Esophagus (tissue), 2 donors: ENCODE results near the gene EFNA2. TPM values are rescaled to one million over a fixed set of nuclear protein-coding genes. Genes with fewer than 3 reads are reported as not detected.

Source experiments
- H3K27ac ChIP-seq, 2 donors: one replicate each; pipeline ENCODE4 v1.5.1; 2013; ENCODE audit warnings: low read depth in 2 of 2, mild to moderate bottlenecking in 2 of 2, inconsistent platforms in 1 of 2, low read length in 1 of 2, moderate library complexity in 1 of 2
- H3K27me3 ChIP-seq, 2 donors: one replicate each; pipeline ENCODE4 v1.6.1; 2013; ENCODE audit warnings: low read length in 2 of 2, control low read depth in 1 of 2, mild to moderate bottlenecking in 1 of 2; ENCODE audit not compliant: insufficient read depth in 2 of 2, control insufficient read depth in 1 of 2
- H3K36me3 ChIP-seq, 2 donors: one replicate each; pipeline ENCODE4 v1.6.1; 2013; ENCODE audit warnings: low read length in 1 of 2; ENCODE audit not compliant: control insufficient read depth in 2 of 2, insufficient read depth in 2 of 2
- H3K4me1 ChIP-seq, 2 donors: one replicate each; pipeline ENCODE4 v1.6.1; 2013; ENCODE audit warnings: low read length in 1 of 2; ENCODE audit not compliant: control insufficient read depth in 2 of 2, insufficient read depth in 2 of 2
- H3K4me3 ChIP-seq, 2 donors: one replicate each; pipeline ENCODE4 v1.5.1; 2013; ENCODE audit warnings: low read length in 2 of 2, mild to moderate bottlenecking in 2 of 2, low read depth in 1 of 2, moderate library complexity in 1 of 2
- H3K9me3 ChIP-seq, 2 donors: one replicate each; pipeline ENCODE4 v1.6.1; 2013; ENCODE audit warnings: mild to moderate bottlenecking in 2 of 2, low read depth in 1 of 2, low read length in 1 of 2, moderate library complexity in 1 of 2; ENCODE audit not compliant: control insufficient read depth in 2 of 2, insufficient read depth in 1 of 2
- WGBS, 2 donors: extraction: QIAGEN DNeasy Blood & Tissue Kit; methylation state at CpG; one replicate each; pipeline ENCODE4 v1.1.7; 2013; 5-methylcytosine and 5-hydroxymethylcytosine counted together
- polyA plus RNA-seq, 2 donors: library from polyadenylated mRNA; stranded (reverse); fragments of 200-250 nt; gene quantifications; one replicate each; pipeline ENCODE4 v1.2.3, GENCODE V29; 2013
- donor health status: healthy with polysubstance abuse.
- donor health status: Bipolar disorder and iron deficiency.

Gene EFNA2
- under 1 TPM; 0.18 to 0.39 TPM for polyA plus RNA-seq

- Histone ChIP-seq H3K27ac (peak within 1 kb of the TSS; percentile 57 to 81), H3K36me3 (no peaks in the 10 kb centered on the region), H3K9me3 (no peaks in the 10 kb centered on the region), H3K4me1 (peaks cover 20 to 29% of the 10 kb centered on the region in 2 donors), H3K27me3 (peaks cover 0 to 26% of the 10 kb centered on the region in 2 donors), H3K4me3 (peak within 1 kb of the TSS; percentile 28 to 40)
- 1% methylated on average over 39 to 113 of the region's 113 CpGs for WGBS, 2 donors
These were observed at the start of gene EFNA2 for GRCh38 chr19:1285737-1286360. TSS of gene EFNA2 (plus strand) at chr19:1285873. CDS start at chr19:1286169, 296 bp downstream.

GRCh38 chr19:1236576-1236975, 49.1 kb upstream of the EFNA2 start:
- no peaks in the 10 kb centered on the region for H3K27me3 ChIP-seq
- WGBS, 2 donors: 11% methylated on average over 25 to 42 of the region's 42 CpGs
- no peaks in the 10 kb centered on the region for H3K9me3 ChIP-seq
- peaks cover 0 to 42% of the 10 kb centered on the region in 2 donors for H3K4me1 ChIP-seq
- peak overlapping the region; percentile 22 to 34 for H3K27ac ChIP-seq
- peaks cover 0 to 4% of the 10 kb centered on the region in 2 donors for H3K36me3 ChIP-seq
- H3K4me3 ChIP-seq: peak overlapping the region; percentile 52 to 56

GRCh38 chr19:1237027-1237659, 48.5 kb upstream of the EFNA2 start:
- H3K9me3 ChIP-seq: no peaks in the 10 kb centered on the region
- H3K27ac ChIP-seq: no peak overlapping the region
- H3K36me3 ChIP-seq: peaks cover 0 to 4% of the 10 kb centered on the region in 2 donors
- WGBS, 2 donors: 0 to 1% methylated on average over 35 to 60 of the region's 60 CpGs
- peaks cover under 1 to 37% of the 10 kb centered on the region in 2 donors for H3K4me1 ChIP-seq
- H3K27me3 ChIP-seq: no peaks in the 10 kb centered on the region
- H3K4me3 ChIP-seq: peak overlapping the region; percentile 52 to 56

GRCh38 chr19:1237754-1238368, 47.8 kb upstream of the EFNA2 start, which contains the start of gene CBARP:
TSS of gene CBARP (minus strand) at chr19:1238005. CDS start at chr19:1236100, 1,905 bp downstream.
- 1 to 3% methylated on average over 35 to 87 of the region's 87 CpGs for WGBS, 2 donors
- no peaks in the 10 kb centered on the region for H3K9me3 ChIP-seq
- peaks cover 0 to 4% of the 10 kb centered on the region in 2 donors for H3K36me3 ChIP-seq
- H3K4me1 ChIP-seq: peaks cover 2 to 34% of the 10 kb centered on the region in 2 donors
- peak within 1 kb of the TSS; percentile 52 to 56 for H3K4me3 ChIP-seq
- H3K27ac ChIP-seq: peak within 1 kb of the TSS in 1 of 2 donors; percentile 45
- no peaks in the 10 kb centered on the region for H3K27me3 ChIP-seq

GRCh38 chr19:1238369-1239303, 47.0 kb upstream of the EFNA2 start:
- H3K27me3 ChIP-seq: no peaks in the 10 kb centered on the region
- peaks cover 2 to 29% of the 10 kb centered on the region in 2 donors for H3K4me1 ChIP-seq
- H3K4me3 ChIP-seq: peak overlapping the region in 1 of 2 donors; percentile 19
- no peaks in the 10 kb centered on the region for H3K9me3 ChIP-seq
- H3K36me3 ChIP-seq: peaks cover 0 to 4% of the 10 kb centered on the region in 2 donors
- 53 to 57% methylated on average over 34 of the region's 34 CpGs for WGBS, 2 donors
- H3K27ac ChIP-seq: peak overlapping the region in 1 of 2 donors; percentile 45

- Histone ChIP-seq H3K4me3 (no peak overlapping the region), H3K4me1 (peaks cover 2 to 31% of the 10 kb centered on the region in 2 donors), H3K27ac (peak overlapping the region; percentile 66 to 78), H3K36me3 (peaks cover 0 to 4% of the 10 kb centered on the region in 2 donors), H3K9me3 (no peaks in the 10 kb centered on the region), H3K27me3 (no peaks in the 10 kb centered on the region)
- WGBS, 2 donors: 67 to 75% methylated on average over 11 of the region's 11 CpGs
These were observed 46.3 kb upstream of the EFNA2 start for GRCh38 chr19:1239420-1239795.

- Histone ChIP-seq H3K27ac (peak overlapping the region; percentile 66 to 78), H3K4me3 (peak overlapping the region in 1 of 2 donors; percentile 13), H3K9me3 (no peaks in the 10 kb centered on the region), H3K4me1 (peaks cover 2 to 31% of the 10 kb centered on the region in 2 donors), H3K36me3 (no peaks in the 10 kb centered on the region), H3K27me3 (no peaks in the 10 kb centered on the region)
- WGBS, 2 donors: 9 to 15% methylated on average over 68 to 84 of the region's 84 CpGs
These were observed 45.6 kb upstream of the EFNA2 start for GRCh38 chr19:1239796-1240737.

- Histone ChIP-seq H3K27ac (no peak overlapping the region), H3K9me3 (no peaks in the 10 kb centered on the region), H3K36me3 (no peaks in the 10 kb centered on the region), H3K4me1 (peaks cover 5 to 29% of the 10 kb centered on the region in 2 donors), H3K4me3 (no peak overlapping the region), H3K27me3 (no peaks in the 10 kb centered on the region)
- 52% methylated on average over 15 of the region's 15 CpGs for whole genome bisulfite sequencing, 2 donors
These were observed 44.7 kb upstream of the EFNA2 start for GRCh38 chr19:1240925-1241324.
